A549 (cell line): ENCODE results near the gene AMPH. TPM values are rescaled to one million over a fixed set of nuclear protein-coding genes. Genes with fewer than 3 reads are reported as not detected.

Experiments used
- ATAC-seq, 2 experiments: fragments of 200-7000 bp in 1 of 2; fragments of >200 bp in 1 of 2; cut with Nextera tagmentation in 1 of 2; cut with Tn5 transposase in 1 of 2; 3 replicates each; pipeline versions ENCODE4 v1.8.0 to v1.9.1; 2018 to 2020; ENCODE audit warnings: mild to moderate bottlenecking in 1 of 2, moderate library complexity in 1 of 2
- CTCF ChIA-PET: fragments of 300-600 bp; sonication (Branson Sonifier 250); formaldehyde crosslinking; extraction: SDS; loops from one replicate; lab custom pipeline; 2021; ENCODE audit warnings: antibody characterized with exemption, inconsistent platforms; lab: Yijun Ruan, JAX
- POLR2A ChIA-PET: fragments of 350-600 bp; formaldehyde crosslinking; extraction: SDS; loops from one replicate; lab custom pipeline; 2021; ENCODE audit warnings: antibody characterized with exemption, inconsistent platforms; lab: Yijun Ruan, JAX
- DNase-seq, 2 experiments: peaks; one replicate each; pipeline versions ENCODE4 v3.0.0 to v3.0.0-alpha.2; 2011 to 2016; ENCODE audit warnings: low read depth in 1 of 2, low spot score in 1 of 2
- FAIRE-seq: peaks from 2 replicates; lab custom pipeline; 2011; peaks lifted over from hg19 to GRCh38; lab: Jason Lieb, UNC
- H3K27ac ChIP-seq, 2 experiments: fragments of >200 bp; sonication (Bioruptor Twin); formaldehyde crosslinking; 3 replicates each; pipeline ENCODE4 v1.5.1; 2016 to 2017
- H3K4me1 ChIP-seq: fragments of >200 bp; sonication (Bioruptor Twin); formaldehyde crosslinking; 3 replicates; pipeline ENCODE4 v1.6.1; 2016
- H3K4me2 ChIP-seq: fragments of >200 bp; sonication (Bioruptor Twin); formaldehyde crosslinking; 3 replicates; pipeline ENCODE4 v1.6.1; 2016
- H3K4me3 ChIP-seq: fragments of >200 bp; sonication (Bioruptor Twin); formaldehyde crosslinking; 3 replicates; pipeline ENCODE4 v1.5.1; 2016
- H3K9me3 ChIP-seq: fragments of >200 bp; sonication (Bioruptor Twin); formaldehyde crosslinking; 3 replicates; pipeline ENCODE4 v1.6.1; 2016
- BCL3 ChIP-seq: fragments of >200 bp; sonication (Bioruptor Twin); formaldehyde crosslinking; IDR thresholded peaks from 3 replicates; pipeline ENCODE4 v1.6.1; 2016
- CBX2 ChIP-seq: fragments of 200-600 bp; sonication (generic); IDR thresholded peaks from 2 replicates; pipeline ENCODE4 v1.6.1; 2016; ENCODE audit warnings: low read depth, mild to moderate bottlenecking, borderline replicate concordance
- CBX8 ChIP-seq: fragments of 200-600 bp; sonication (generic); IDR thresholded peaks from 2 replicates; pipeline ENCODE4 v1.6.1; 2016
- CHD2 ChIP-seq: fragments of 150-350 bp; IDR thresholded peaks from 2 replicates; pipeline ENCODE4 v1.6.1; 2014; ENCODE audit warnings: low read length; ENCODE audit not compliant: partially characterized antibody
- CTCF ChIP-seq: fragments of >200 bp; sonication (Bioruptor Twin); formaldehyde crosslinking; IDR thresholded peaks from 3 replicates; pipeline ENCODE4 v1.5.1; 2016
- E2F6 ChIP-seq: IDR thresholded peaks from 2 replicates; pipeline ENCODE4 v1.6.1; 2012; ENCODE audit warnings: low read depth, borderline replicate concordance
- EHF ChIP-seq: fragments of 250-450 bp; sonication (Bioruptor Pico); IDR thresholded peaks from 2 replicates; pipeline ENCODE4 v1.5.0; 2020; ENCODE audit warnings: mild to moderate bottlenecking
- EHMT2 ChIP-seq: fragments of 200-600 bp; sonication (generic); IDR thresholded peaks from 2 replicates; pipeline ENCODE4 v1.6.1; 2016; ENCODE audit warnings: antibody characterized with exemption, low read depth, mild to moderate bottlenecking, moderate library complexity
- ELK1 ChIP-seq: fragments of 150-350 bp; IDR thresholded peaks from 2 replicates; pipeline ENCODE4 v1.6.1; 2014; ENCODE audit warnings: low read depth, mild to moderate bottlenecking, low read length
- FOSB ChIP-seq: fragments of 250-450 bp; sonication (Bioruptor Pico); IDR thresholded peaks from 2 replicates; pipeline ENCODE4 v1.5.0; 2020; ENCODE audit warnings: mild to moderate bottlenecking, moderate library complexity
- FOSL2 ChIP-seq, 2 experiments: fragments of 450-650 bp in 1 of 2; fragments of >200 bp in 1 of 2; sonication (Bioruptor Twin) in 1 of 2; formaldehyde crosslinking; IDR thresholded peaks; 2 replicates each; pipeline versions ENCODE4 v1.5.0 to v1.6.1; 2016 to 2020; ENCODE audit warnings: mild to moderate bottlenecking in 1 of 2, moderate library complexity in 1 of 2
- FOXS1 ChIP-seq: fragments of 250-450 bp; sonication (Bioruptor Pico); IDR thresholded peaks from 2 replicates; pipeline ENCODE4 v1.5.0; 2020; ENCODE audit warnings: mild to moderate bottlenecking, moderate library complexity
- GATA3 ChIP-seq: IDR thresholded peaks from 2 replicates; pipeline ENCODE4 v1.6.1; 2012; ENCODE audit warnings: borderline replicate concordance
- HES2 ChIP-seq: fragments of >200 bp; sonication (Bioruptor Twin); formaldehyde crosslinking; IDR thresholded peaks from 2 replicates; pipeline ENCODE4 v1.6.1; 2016
- HEYL ChIP-seq: fragments of 250-450 bp; sonication (Bioruptor Pico); IDR thresholded peaks from 2 replicates; pipeline ENCODE4 v1.8.0; 2021; ENCODE audit warnings: mild to moderate bottlenecking, moderate library complexity
- HOXA7 ChIP-seq: fragments of 250-450 bp; sonication (Bioruptor Pico); IDR thresholded peaks from 2 replicates; pipeline ENCODE4 v1.5.0; 2020; ENCODE audit warnings: mild to moderate bottlenecking, moderate library complexity
- HOXB13 ChIP-seq: fragments of 250-450 bp; sonication (Bioruptor Pico); IDR thresholded peaks from 2 replicates; pipeline ENCODE4 v1.5.0; 2020; ENCODE audit warnings: low read depth, mild to moderate bottlenecking, moderate library complexity
- JUN ChIP-seq, 2 experiments: fragments of >200 bp; sonication (Bioruptor Twin); formaldehyde crosslinking; IDR thresholded peaks; 2 replicates in 1 of 2; 3 replicates in 1 of 2; pipeline ENCODE4 v1.6.1; 2016 to 2017
- KDM1A ChIP-seq: fragments of 200-600 bp; sonication (generic); IDR thresholded peaks from 2 replicates; pipeline ENCODE4 v1.6.1; 2016; ENCODE audit warnings: low read depth, mild to moderate bottlenecking
- KDM5A ChIP-seq: fragments of 200-600 bp; sonication (generic); IDR thresholded peaks from 2 replicates; pipeline ENCODE4 v1.6.1; 2016; ENCODE audit warnings: antibody characterized with exemption, mild to moderate bottlenecking
- MAX ChIP-seq: IDR thresholded peaks from 2 replicates; pipeline ENCODE4 v1.6.1; 2012
- MYC ChIP-seq: IDR thresholded peaks from 2 replicates; pipeline ENCODE4 v1.6.1; 2012; ENCODE audit warnings: mild to moderate bottlenecking, inconsistent platforms, low read length, improper control_type of control experiment, borderline replicate concordance
- NR3C1 ChIP-seq: fragments of >200 bp; sonication (Bioruptor Twin); formaldehyde crosslinking; IDR thresholded peaks from 3 replicates; pipeline ENCODE4 v1.6.1; 2017
- RAD21 ChIP-seq, 2 experiments: fragments of >200 bp in 1 of 2; sonication (Bioruptor Twin) in 1 of 2; formaldehyde crosslinking in 1 of 2; IDR thresholded peaks in 1 of 2; conservative IDR thresholded peaks in 1 of 2; 2 replicates in 1 of 2; 3 replicates in 1 of 2; pipeline ENCODE4 v1.6.1; 2012 to 2018; ENCODE audit warnings: inconsistent platforms in 1 of 2
- RCOR1 ChIP-seq: fragments of 150-350 bp; IDR thresholded peaks from 2 replicates; pipeline ENCODE4 v1.6.1; 2014; ENCODE audit warnings: antibody characterized with exemption, low read length, low read depth
- RNF2 ChIP-seq: fragments of 200-600 bp; sonication (generic); IDR thresholded peaks from 2 replicates; pipeline ENCODE4 v1.6.1; 2016; ENCODE audit warnings: low read depth, mild to moderate bottlenecking, antibody characterized with exemption, moderate library complexity, borderline replicate concordance
- SMC3 ChIP-seq: fragments of >200 bp; sonication (Bioruptor Twin); formaldehyde crosslinking; IDR thresholded peaks from 3 replicates; pipeline ENCODE4 v1.6.1; 2018; ENCODE audit warnings: inconsistent platforms
- SREBF2 ChIP-seq: fragments of 450-650 bp; IDR thresholded peaks from 2 replicates; pipeline ENCODE4 v1.6.1; 2014; ENCODE audit warnings: mild to moderate bottlenecking, moderate library complexity
- TFCP2L1 ChIP-seq: fragments of 250-450 bp; sonication (Bioruptor Pico); IDR thresholded peaks from 2 replicates; pipeline ENCODE4 v1.5.0; 2021; ENCODE audit warnings: mild to moderate bottlenecking
- ZFP36 ChIP-seq: fragments of 450-650 bp; IDR thresholded peaks from 2 replicates; pipeline ENCODE4 v1.6.1; 2014; ENCODE audit warnings: borderline replicate concordance; ENCODE audit not compliant: partially characterized antibody
- ZSCAN20 ChIP-seq: fragments of 250-450 bp; sonication (Bioruptor Pico); IDR thresholded peaks from 2 replicates; pipeline ENCODE4 v1.8.0; 2022; ENCODE audit warnings: mild to moderate bottlenecking, moderate library complexity
- WGBS: methylation state at CpG from one replicate; pipeline ENCODE4 v1.1.6; 2017; ENCODE audit errors: missing lambda C conversion rate; 5-methylcytosine and 5-hydroxymethylcytosine counted together
- polyA plus RNA-seq, 4 experiments: library from polyadenylated mRNA; depleted of rRNA in 3 of 4; stranded (reverse); fragments of >200 nt; fragmentation: RNase III in 1 of 4; extraction: RNeasy Plus Mini Kit Qiagen cat#74134 plus additional on column Dnase treatment in 1 of 4; gene quantifications; 2 replicates in 3 of 4; 3 replicates in 1 of 4; pipeline ENCODE4 v1.2.3, GENCODE V29; 2011 to 2017

Gene AMPH
- polyA plus RNA-seq, 2 of the 4 experiments (the other 2 are of a cell fraction), result 0.26 TPM; not detected in 1

- ChIA-PET POLR2A (no interaction called here), CTCF (interaction anchor here (1.3 kb wide), 1 partner anchor 32 kb away, joined by 3 read pairs; no protein-coding TSS in a partner anchor)
- no peak for TF ChIP-seq FOXS1 (CRISPR knock-in tag)
- no peak for TF ChIP-seq MYC
- no peak for TF ChIP-seq CBX8
- TF ChIP-seq RAD21 (conservative IDR thresholded peaks at IDR 0.05 in 1 of 2, IDR thresholded peaks at IDR 0.05 in 1 of 2), result no peak
- TF ChIP-seq SMC3, result no peak
- TF ChIP-seq ZFP36, result no peak
- TF ChIP-seq HEYL (CRISPR knock-in tag), result no peak
- TF ChIP-seq NR3C1, result no peak
- no peak for TF ChIP-seq E2F6
- no peak for TF ChIP-seq TFCP2L1 (CRISPR knock-in tag)
- TF ChIP-seq KDM5A, result no peak
- TF ChIP-seq HES2, result no peak
- no peak for TF ChIP-seq CBX2
- no peak for TF ChIP-seq ELK1
- no peak for TF ChIP-seq BCL3
- no peak for TF ChIP-seq EHF (CRISPR knock-in tag)
- no peak for TF ChIP-seq JUN (IDR thresholded peaks at IDR 0.05)
- TF ChIP-seq FOSL2 (IDR thresholded peaks at IDR 0.05), result no peak
- TF ChIP-seq FOSL2 (CRISPR knock-in tag; IDR thresholded peaks at IDR 0.05), result no peak
- TF ChIP-seq RNF2, result no peak
- TF ChIP-seq RCOR1, result no peak
- ATAC-seq (no peak), FAIRE-seq (no peak), DNase-seq (no peak)
- Histone ChIP-seq H3K4me2 (no peak overlapping the region), H3K27ac (no peak overlapping the region), H3K4me3 (no peak overlapping the region), H3K4me1 (no peaks in the 10 kb centered on the region), H3K9me3 (no peaks in the 10 kb centered on the region)
- WGBS, result 0% methylated on average over 1 of the region's 1 CpG
These were observed 76.6 kb downstream of the AMPH start for GRCh38 chr7:38554586-38554985.

GRCh38 chr7:38550836-38551235, 80.3 kb downstream of the AMPH start:
- DNase-seq, result no peak
- ATAC-seq, result no peak
- POLR2A ChIA-PET, result no interaction called here
- Histone ChIP-seq H3K4me2 (no peak overlapping the region), H3K4me3 (no peak overlapping the region), H3K4me1 (no peaks in the 10 kb centered on the region), H3K27ac (no peak overlapping the region), H3K9me3 (no peaks in the 10 kb centered on the region)
- WGBS, result 23% methylated on average over 3 of the region's 3 CpGs
- CTCF ChIA-PET, result no interaction called here
- no peak for FAIRE-seq
- TF ChIP-seq MAX (no peak), ZSCAN20 (CRISPR knock-in tag) (no peak), CHD2 (no peak), KDM1A (no peak), CBX2 (no peak), CTCF (no peak), MYC (no peak), E2F6 (no peak), RNF2 (no peak), EHMT2 (no peak), GATA3 (no peak), NR3C1 (no peak), SREBF2 (no peak), HOXB13 (CRISPR knock-in tag) (no peak), HOXA7 (CRISPR knock-in tag) (no peak), RAD21 (conservative IDR thresholded peaks at IDR 0.05 in 1 of 2, IDR thresholded peaks at IDR 0.05 in 1 of 2) (no peak), TFCP2L1 (CRISPR knock-in tag) (no peak), FOSB (CRISPR knock-in tag) (no peak)
